EL (cell line): ENCODE results near the gene CCDC174.
"Not testable (repeated sequence)": the region's sequence is repeated elsewhere in the genome, so short reads cannot be mapped to it uniquely, and the experiment has no call there.

Experiments used
- DNase-seq: peaks from one replicate; pipeline ENCODE4 v3.0.0-alpha.2; 2016

The CCDC174 gene

GRCh38 chr3:14651440-14652251 lies at the start of gene CCDC174:
CCDC174 (plus strand) TSS chr3:14651762; CDS start chr3:14651837, 75 bp downstream.
- peak; percentile 98 for DNase-seq

DNA sequence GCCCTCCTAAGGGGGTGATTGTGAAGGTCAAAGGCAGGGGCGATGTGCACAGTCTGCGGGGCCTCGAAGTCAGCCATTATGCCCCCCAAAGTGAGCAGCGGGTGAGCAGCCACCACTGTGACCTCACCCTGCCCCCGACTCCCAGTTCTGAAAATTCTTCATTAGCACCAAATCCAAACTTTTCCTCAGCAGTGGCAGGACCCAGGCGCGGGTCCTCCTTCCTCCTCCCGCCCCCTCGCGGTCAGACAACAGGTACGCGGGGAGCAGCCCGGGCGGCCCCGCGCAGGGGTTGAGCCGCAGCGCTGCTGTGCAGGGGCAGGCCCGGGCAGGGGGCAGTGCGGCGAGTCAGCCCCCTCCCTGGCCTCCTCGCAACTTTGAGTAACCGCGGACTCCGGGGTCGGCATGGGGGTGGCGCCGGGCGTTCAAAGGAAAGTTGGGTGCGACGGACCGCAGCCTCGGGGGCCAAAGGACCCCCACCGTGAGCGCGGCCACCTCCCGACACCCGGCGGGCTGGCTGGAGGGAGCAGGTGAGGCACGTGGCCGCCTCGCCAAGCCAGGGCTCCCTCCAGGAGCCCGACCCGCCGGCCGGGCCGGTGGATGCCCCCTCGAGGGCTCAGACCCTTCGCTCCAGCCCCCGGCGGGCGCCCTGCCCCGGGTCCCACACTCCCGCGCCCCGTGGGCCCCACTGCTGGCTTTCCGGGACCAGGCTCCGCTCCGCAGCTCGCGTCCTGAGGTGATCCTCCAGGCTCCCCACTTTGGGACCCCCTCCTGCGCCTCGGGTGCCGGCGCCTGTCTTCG lies 49.4 kb upstream of the CCDC174 start:
- no peak for DNase-seq

DNA sequence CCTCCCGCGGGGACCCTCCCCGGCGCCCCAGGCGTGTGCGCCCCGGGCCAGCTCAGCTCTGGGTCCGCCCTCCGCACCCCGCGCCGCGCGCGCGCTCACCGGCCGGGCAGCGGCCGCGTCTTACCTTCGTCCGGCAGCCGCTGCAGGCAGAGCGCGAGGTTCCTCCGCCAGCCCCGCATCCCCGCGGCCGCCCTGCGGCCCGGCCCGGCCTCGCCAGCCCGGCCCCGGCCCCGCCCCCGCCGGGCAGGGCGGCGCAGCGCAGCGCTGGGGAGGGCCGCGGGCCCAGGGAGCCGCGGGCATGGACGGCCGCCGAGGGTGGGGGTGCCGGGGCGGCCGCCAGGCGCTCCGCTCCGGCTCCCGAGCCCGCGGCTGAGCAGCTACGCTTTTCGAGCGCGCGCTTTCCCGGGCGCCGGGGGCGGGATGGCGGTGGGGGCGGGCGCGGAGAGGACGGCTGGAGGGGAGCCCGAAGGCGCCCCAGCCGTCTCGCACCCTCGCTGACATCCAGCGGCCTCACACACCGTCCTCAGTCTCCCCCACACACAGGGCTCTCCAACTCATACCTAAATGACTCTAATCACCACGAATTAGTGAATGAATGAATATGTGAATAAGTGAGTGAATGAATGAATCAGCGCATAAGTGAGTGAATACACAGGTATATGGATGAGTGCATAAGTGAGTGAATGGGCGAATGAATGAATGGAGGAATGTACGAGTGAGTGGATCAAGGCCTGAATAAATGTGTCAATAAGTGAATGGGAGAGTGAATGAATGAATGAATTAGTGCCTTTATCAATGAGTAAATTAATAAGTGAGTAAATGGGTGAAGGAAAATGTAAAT lies 48.5 kb upstream of the CCDC174 start:
- no peak for DNase-seq

DNA sequence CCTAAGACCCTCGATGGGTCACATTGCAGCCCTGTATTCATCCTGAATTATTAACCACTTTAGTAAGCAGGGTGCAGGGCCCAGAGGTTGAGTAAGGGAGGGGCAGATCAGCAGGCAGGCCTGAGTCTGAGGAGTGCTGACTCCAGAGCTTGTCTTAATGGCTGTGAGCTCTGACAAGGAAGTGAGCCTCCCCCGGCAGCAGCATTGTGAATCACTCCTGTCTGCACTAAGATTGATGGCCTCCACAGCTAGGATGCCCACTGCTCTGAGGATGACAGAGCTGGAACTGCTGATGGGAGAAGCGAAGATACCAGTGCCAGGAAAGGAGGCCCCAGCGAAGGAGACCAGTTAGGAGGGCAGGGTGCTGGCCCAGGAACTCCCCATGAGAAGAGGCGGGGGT lies 46.5 kb upstream of the CCDC174 start:
- no peak for DNase-seq

DNA sequence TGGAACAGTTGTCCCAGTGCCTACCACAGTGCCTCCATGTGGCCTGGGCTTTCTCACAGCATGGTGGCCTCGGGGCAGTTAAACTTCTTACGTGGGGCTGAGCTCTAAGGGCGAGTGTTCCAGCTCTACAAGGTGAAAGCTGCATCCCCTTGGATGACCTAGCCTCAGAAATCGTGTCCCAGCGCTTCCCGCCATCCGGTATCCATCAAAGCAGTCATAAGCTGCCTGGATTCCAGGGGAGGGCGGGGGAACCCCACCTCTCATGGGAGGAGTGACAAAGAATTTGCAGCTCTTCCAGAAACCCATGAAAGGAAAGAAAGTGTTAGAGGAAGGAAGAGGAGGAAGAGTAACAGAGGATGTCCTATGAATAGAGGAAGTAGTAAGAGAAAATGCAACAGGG lies 45.8 kb upstream of the CCDC174 start:
- no peak for DNase-seq

DNA sequence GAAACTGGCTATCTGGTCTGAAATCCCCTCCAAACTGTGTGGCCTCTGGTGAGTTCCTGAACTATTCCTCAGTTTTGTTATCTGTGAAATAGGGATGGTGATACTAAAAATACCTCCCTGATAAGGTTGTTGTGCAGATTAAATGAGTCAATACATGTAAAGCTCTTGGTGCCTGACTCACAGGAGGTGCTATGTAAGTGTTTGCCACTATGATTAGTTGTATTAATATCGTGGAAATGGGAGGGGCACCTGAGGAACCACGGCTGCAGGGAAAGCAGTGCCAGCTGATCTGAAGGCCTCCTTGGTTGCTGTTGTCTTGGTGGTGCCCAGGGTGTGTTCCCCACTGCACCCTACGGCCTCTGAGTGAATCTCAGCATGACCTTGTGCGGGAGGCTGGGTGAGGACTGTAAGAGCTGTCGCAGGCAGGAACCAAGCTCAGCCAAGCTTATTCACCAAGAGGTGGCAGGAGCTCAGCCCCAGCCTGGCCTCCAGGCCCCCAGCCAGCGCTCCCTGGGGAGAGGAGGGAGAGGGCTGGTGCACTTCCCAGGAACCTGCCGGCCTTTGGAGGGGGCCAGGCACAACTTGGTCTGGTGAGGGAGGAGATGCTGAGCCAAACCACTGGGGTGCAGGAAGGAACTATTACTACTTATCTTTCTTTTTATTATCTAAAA lies 44.8 kb upstream of the CCDC174 start:
- DNase-seq = no peak

DNA sequence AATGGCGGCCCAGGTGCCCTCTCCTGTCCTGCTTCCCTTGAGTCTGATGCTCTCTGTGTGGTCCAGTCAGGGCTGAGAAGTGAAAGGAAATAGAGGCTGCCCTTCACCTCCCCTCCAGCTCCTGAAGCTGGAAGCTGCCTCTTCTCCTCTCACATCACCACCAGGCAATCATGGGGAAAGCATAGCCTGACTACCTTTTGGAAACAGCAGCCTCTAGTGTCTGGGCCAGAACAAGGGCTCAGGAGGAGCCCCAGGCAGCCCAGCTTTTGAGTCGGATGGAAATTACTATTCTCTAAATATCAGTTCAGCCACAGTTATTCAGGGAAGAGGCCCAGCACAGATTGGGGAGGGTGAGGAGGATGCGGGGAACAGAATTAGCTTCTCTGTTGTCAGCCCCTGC lies 43.3 kb upstream of the CCDC174 start:
- no peak for DNase-seq

DNA sequence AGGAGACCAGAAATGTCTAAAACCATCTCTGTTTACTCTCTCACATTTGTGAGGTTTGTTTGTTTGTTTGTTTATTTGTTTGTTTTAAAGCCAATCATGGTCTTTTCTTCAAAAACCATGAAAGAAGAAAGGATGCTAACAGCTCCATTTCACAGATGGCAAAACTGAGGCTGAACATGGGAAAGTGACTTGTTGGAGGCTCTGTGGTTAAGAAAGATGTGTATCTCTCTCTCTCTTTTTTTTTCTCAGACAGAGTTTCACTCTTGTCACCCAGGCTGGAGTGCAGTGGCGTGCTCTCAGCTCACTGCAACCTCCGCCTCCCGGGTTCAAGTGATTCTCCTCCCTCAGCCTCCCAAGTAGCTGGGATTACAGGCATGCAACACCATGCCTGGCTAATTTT lies 42.5 kb upstream of the CCDC174 start:
- DNase-seq = not testable (repeated sequence)

- no peak for DNase-seq
Observed at GRCh38 chr3:14609506-14609905, 42.1 kb upstream of the CCDC174 start.

- DNase-seq = no peak
Observed at GRCh38 chr3:14609941-14610340, 41.6 kb upstream of the CCDC174 start.

DNA sequence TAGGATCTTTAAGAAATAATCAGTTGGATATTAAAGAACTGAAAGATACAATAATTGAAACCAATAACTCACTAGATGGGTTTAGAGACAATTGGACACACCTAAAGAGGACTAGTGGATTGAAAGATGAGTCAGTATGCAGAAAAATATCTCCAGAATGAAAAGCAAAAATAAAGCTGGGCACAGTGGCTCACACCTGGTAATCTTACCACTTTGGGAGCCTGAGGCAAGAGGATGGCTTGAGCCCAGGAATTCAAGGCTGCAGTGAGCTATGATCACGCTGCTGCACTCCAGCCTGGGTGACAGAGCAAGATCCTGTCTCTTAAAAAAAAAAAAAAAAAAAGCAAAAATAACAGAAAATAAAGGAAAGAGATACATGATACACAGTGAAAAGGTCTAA lies 37.4 kb upstream of the CCDC174 start:
- no peak for DNase-seq

GRCh38 chr3:14614862-14615261 lies 36.7 kb upstream of the CCDC174 start:
- DNase-seq = no peak

GRCh38 chr3:14616606-14617507 lies 34.7 kb upstream of the CCDC174 start:
- no peak for DNase-seq

- no peak for DNase-seq
Observed at GRCh38 chr3:14617508-14618023, 34.0 kb upstream of the CCDC174 start.

- no peak for DNase-seq
Observed at GRCh38 chr3:14619605-14620004, 32.0 kb upstream of the CCDC174 start.

DNA sequence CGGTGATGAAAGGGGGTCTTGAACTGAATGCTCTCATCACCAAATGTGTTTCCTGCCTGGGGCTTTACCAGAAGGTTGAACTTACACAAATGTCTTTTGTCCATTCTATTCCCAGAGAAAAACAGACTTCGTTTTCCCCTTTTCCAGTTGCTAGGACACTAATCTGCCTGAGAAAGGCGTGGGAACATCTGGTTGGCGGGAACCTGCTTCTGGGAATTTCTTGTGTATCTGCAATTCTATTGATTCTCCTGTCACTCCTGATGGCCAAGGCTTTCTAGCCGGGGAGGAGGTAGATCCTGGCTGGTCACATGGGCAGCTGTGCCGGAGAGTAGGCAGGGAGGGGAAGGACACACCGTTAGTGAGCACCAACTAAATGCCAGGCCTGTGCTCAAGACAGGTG lies 31.1 kb upstream of the CCDC174 start:
- no peak for DNase-seq

DNA sequence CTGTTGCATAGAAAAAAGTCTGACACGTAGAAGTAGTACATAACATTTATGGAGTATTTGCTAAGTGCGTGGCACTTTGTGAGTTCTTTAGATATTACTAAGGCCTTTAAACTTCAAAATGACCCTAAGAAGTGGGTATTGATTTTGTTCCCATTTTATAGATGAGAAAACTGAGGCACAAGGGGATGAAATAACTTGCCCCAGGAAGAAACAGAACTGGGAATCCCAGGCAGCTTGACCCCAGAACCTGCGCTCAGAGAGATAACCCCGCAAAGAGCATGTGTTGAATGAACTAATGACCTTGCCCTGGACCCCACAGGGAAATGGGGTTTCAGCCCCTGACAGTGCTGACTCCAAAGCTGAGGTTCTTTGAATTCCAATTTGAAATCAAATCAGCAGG lies 30.5 kb upstream of the CCDC174 start:
- no peak for DNase-seq

DNA sequence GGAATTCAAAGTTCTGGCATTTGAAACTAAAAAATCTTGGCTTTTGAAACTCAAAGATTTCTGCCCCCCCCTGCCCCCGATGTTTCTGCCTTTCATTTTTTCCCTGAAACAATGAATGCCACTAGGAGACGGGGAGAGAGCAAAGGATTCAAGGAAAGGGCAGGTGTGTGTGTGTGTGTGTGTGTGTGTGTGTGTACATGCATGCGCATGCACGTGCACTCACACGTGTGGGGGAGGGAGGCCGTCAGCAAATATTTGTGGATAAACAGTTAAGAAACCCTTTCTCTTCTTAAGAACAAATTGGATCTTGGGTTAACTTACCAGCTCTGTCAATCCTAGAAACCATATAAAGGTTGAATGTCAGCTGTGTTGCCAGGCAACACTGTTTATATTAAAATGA lies 29.2 kb upstream of the CCDC174 start:
- DNase-seq = no peak

DNA sequence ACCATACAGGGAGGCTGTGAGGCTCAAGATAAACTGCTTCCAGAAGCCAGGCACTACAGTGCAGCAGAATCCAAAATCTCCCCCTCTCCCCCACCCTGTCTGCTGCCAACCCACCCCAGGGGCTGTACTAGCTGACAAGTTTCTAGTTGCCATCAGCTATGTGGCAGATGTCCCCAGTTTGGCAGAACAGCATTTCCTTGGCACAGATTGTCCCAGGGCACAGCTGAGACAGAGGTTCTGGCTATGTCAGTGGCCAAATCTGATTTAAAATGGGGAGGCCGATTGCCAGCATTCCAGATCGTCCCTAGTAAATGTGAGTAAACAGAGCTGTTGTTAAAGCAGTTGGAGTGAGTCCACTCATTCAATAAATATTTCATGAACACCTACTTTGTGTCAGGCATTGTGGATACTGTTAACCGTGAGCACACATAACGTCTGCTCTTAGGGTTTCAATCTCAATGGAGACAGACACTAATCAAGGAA lies 28.0 kb upstream of the CCDC174 start:
- DNase-seq = no peak

DNA sequence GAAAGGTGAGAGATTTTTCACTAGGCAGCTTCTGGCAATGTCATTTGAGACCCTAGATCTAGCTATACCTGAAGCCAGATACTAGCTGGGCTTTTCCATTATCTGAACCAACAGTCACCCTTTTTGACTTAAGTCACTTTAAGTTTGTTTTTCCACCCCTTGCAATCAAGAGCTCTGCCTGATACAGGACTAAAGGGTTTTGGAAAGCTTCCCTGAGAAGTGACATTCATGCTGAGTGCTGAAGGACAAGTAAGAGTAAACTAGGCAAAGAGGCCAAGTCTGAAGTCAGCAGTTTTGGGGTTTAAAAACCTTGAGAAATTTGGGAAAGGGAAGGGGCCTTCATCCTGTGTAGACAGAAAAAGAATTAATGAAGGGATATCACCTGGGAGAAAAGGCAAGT lies 27.1 kb upstream of the CCDC174 start:
- no peak for DNase-seq

DNA sequence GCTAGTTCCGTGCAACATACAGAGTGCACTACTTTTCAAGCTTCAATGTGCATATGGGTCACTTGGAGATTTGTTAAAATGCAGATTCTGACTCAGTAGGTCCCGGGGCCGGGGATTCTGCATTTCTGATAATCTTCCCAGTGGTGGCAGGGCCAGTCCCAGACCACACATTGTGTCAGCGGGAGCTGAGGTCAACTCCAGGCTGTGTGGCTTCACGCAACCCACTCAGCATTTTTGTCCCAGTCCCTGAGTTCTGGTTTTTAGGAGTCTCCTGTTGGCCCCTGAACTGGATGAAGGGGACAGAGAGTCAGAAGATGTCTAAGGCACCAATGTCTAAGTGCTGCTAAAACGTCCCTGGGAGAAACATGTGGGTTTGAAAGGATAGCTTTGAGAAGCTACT lies 26.1 kb upstream of the CCDC174 start:
- no peak for DNase-seq
